Glutamatergic neuron (in vitro differentiated cells): ENCODE measurements around the gene RNF148. TPM values are rescaled to one million over a fixed set of nuclear protein-coding genes. Genes with fewer than 3 reads are reported as not detected.

Source experiments
- DNase-seq: peaks from one replicate; pipeline ENCODE4 v3.0.0; 2022
- H3K27ac Mint-ChIP-seq: one replicate; pipeline ENCODE4 v1.8.0; 2020; ENCODE audit warnings: mild to moderate bottlenecking, mixed read lengths, inconsistent platforms; ENCODE audit not compliant: unreplicated experiment
- H3K27me3 Mint-ChIP-seq: one replicate; pipeline ENCODE4 v1.8.0; 2020; ENCODE audit warnings: mild to moderate bottlenecking, moderate library complexity, mixed read lengths, inconsistent platforms; ENCODE audit not compliant: unreplicated experiment
- H3K36me3 Mint-ChIP-seq: one replicate; pipeline ENCODE4 v1.8.0; 2020; ENCODE audit warnings: mild to moderate bottlenecking, mixed read lengths, inconsistent platforms; ENCODE audit not compliant: unreplicated experiment
- H3K4me1 Mint-ChIP-seq: one replicate; pipeline ENCODE4 v1.8.0; 2020; ENCODE audit warnings: mild to moderate bottlenecking, low read depth, mixed read lengths, inconsistent platforms; ENCODE audit not compliant: unreplicated experiment
- H3K4me3 Mint-ChIP-seq: one replicate; pipeline ENCODE4 v1.8.0; 2020; ENCODE audit warnings: mild to moderate bottlenecking, mixed read lengths, inconsistent platforms; ENCODE audit not compliant: unreplicated experiment
- H3K9me3 Mint-ChIP-seq: one replicate; pipeline ENCODE4 v1.8.0; 2020; ENCODE audit warnings: mild to moderate bottlenecking, moderate library complexity, mixed read lengths, inconsistent platforms; ENCODE audit not compliant: unreplicated experiment
- CTCF ChIP-seq: fragments of 200-600 bp; sonication (generic); IDR thresholded peaks from one replicate; pipeline ENCODE4 v1.5.0; 2021; ENCODE audit not compliant: partially characterized antibody, unreplicated experiment
- long read RNA-seq: library from polyadenylated mRNA; unstranded; transcript quantifications from one replicate; pipeline ENCODE4 v2.0.0, GENCODE V29; 2020; ENCODE audit not compliant: unreplicated experiment
- total RNA-seq: library from RNA; stranded (reverse); fragmentation: NEBNext Ultra II Directional; extraction: Animal tissue kit (Norgen Biotek cat#: 25700); gene quantifications from one replicate; pipeline ENCODE4 v1.2.1, GENCODE V29; 2021; ENCODE audit not compliant: unreplicated experiment

Gene RNF148
- total RNA-seq: not detected
- long read RNA-seq: 0 reads

GRCh38 chr7:122702872-122703510, at the start of gene RNF148:
RNF148 (minus strand) TSS chr7:122702922; CDS start chr7:122702750, 172 bp downstream.
- Mint-ChIP-seq H3K4me3 (no peak within 1 kb of the TSS), H3K36me3 (no peaks in the 10 kb centered on the region), H3K4me1 (no peaks in the 10 kb centered on the region), H3K9me3 (no peaks in the 10 kb centered on the region), H3K27me3 (no peaks in the 10 kb centered on the region), H3K27ac (no peak within 1 kb of the TSS)
- TF ChIP-seq CTCF: no peak
- no peak for DNase-seq

- H3K9me3 Mint-ChIP-seq: no peaks in the 10 kb centered on the region
- TF ChIP-seq CTCF: no peak
- no peak for DNase-seq
- H3K27me3 Mint-ChIP-seq: no peaks in the 10 kb centered on the region
- peaks cover 13% of the 10 kb centered on the region for H3K4me1 Mint-ChIP-seq
- no peak overlapping the region for H3K4me3 Mint-ChIP-seq
- H3K27ac Mint-ChIP-seq: no peak overlapping the region
- H3K36me3 Mint-ChIP-seq: no peaks in the 10 kb centered on the region
These were observed 47.7 kb upstream of the RNF148 start for GRCh38 chr7:122750389-122750788.

GRCh38 chr7:122748195-122748594, 45.5 kb upstream of the RNF148 start:
- H3K4me1 Mint-ChIP-seq: peaks cover 13% of the 10 kb centered on the region
- H3K27ac Mint-ChIP-seq: no peak overlapping the region
- H3K9me3 Mint-ChIP-seq: no peaks in the 10 kb centered on the region
- H3K4me3 Mint-ChIP-seq: no peak overlapping the region
- no peak for DNase-seq
- H3K36me3 Mint-ChIP-seq: no peaks in the 10 kb centered on the region
- H3K27me3 Mint-ChIP-seq: no peaks in the 10 kb centered on the region
- no peak for TF ChIP-seq CTCF

GRCh38 chr7:122746948-122747347, 44.2 kb upstream of the RNF148 start:
- no peak for TF ChIP-seq CTCF
- H3K27ac Mint-ChIP-seq: no peak overlapping the region

GRCh38 chr7:122743211-122743610, 40.5 kb upstream of the RNF148 start:
- no peak for DNase-seq
- Mint-ChIP-seq H3K4me3 (no peak overlapping the region), H3K36me3 (no peaks in the 10 kb centered on the region), H3K27ac (no peak overlapping the region), H3K4me1 (peaks cover 5% of the 10 kb centered on the region), H3K27me3 (peaks cover 2% of the 10 kb centered on the region), H3K9me3 (no peaks in the 10 kb centered on the region)
- TF ChIP-seq CTCF: no peak

More at GRCh38 chr7:122746948-122747347, 44.2 kb upstream of the RNF148 start:
- Mint-ChIP-seq H3K4me1 (peaks cover 13% of the 10 kb centered on the region), H3K36me3 (no peaks in the 10 kb centered on the region), H3K27me3 (no peaks in the 10 kb centered on the region), H3K9me3 (no peaks in the 10 kb centered on the region), H3K4me3 (no peak overlapping the region)
- DNase-seq: no peak
